Panc1 (cell line): ENCODE results near the gene PTPN1.
A peak's percentile ranks its signal among the peaks of the same experiment; 100 is the strongest.

Experiments used
- CTCF ChIP-seq: fragments of 450-650 bp; IDR thresholded peaks from 2 replicates; pipeline ENCODE4 v1.5.1; 2017; ENCODE audit warnings: mild to moderate bottlenecking
- POLR2AphosphoS5 ChIP-seq: IDR thresholded peaks from 2 replicates; pipeline ENCODE4 v1.6.1; 2012; ENCODE audit warnings: mild to moderate bottlenecking, low read depth, low read length, moderate library complexity
- SIN3A ChIP-seq: IDR thresholded peaks from 2 replicates; pipeline ENCODE4 v1.6.1; 2012; ENCODE audit warnings: low read depth, mild to moderate bottlenecking, low read length, moderate library complexity, borderline replicate concordance; ENCODE audit not compliant: insufficient read depth
- TF ChIP-seq, protein P1 (sequence below), 2 experiments: IDR thresholded peaks; 2 replicates each; pipeline ENCODE4 v1.6.1; 2011 to 2012; ENCODE audit warnings: low read depth in 2 of 2, control low read depth in 1 of 2, low read length in 1 of 2, mild to moderate bottlenecking in 1 of 2, moderate library complexity in 1 of 2; ENCODE audit not compliant: insufficient read depth in 1 of 2

GRCh38 chr20:50460608-50461267, 49.4 kb upstream of the PTPN1 start:
- TF ChIP-seq CTCF, result peak; percentile 94
- no peak for TF ChIP-seq POLR2AphosphoS5
- TF ChIP-seq, protein P1, sequence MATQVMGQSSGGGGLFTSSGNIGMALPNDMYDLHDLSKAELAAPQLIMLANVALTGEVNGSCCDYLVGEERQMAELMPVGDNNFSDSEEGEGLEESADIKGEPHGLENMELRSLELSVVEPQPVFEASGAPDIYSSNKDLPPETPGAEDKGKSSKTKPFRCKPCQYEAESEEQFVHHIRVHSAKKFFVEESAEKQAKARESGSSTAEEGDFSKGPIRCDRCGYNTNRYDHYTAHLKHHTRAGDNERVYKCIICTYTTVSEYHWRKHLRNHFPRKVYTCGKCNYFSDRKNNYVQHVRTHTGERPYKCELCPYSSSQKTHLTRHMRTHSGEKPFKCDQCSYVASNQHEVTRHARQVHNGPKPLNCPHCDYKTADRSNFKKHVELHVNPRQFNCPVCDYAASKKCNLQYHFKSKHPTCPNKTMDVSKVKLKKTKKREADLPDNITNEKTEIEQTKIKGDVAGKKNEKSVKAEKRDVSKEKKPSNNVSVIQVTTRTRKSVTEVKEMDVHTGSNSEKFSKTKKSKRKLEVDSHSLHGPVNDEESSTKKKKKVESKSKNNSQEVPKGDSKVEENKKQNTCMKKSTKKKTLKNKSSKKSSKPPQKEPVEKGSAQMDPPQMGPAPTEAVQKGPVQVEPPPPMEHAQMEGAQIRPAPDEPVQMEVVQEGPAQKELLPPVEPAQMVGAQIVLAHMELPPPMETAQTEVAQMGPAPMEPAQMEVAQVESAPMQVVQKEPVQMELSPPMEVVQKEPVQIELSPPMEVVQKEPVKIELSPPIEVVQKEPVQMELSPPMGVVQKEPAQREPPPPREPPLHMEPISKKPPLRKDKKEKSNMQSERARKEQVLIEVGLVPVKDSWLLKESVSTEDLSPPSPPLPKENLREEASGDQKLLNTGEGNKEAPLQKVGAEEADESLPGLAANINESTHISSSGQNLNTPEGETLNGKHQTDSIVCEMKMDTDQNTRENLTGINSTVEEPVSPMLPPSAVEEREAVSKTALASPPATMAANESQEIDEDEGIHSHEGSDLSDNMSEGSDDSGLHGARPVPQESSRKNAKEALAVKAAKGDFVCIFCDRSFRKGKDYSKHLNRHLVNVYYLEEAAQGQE (IDR thresholded peaks at IDR 0.05; ENCODE audit: insufficient read depth in 1 of 2, low read depth in 2 of 2, low read length in 1 of 2), result no peak
- TF ChIP-seq SIN3A, result no peak
